Measurements from ENCODE around the gene LHX6.

GRCh38 chr9:122264360-122265148, 35.8 kb upstream of the LHX6 start, which contains the start of the genes MRRF and RBM18:
- peak; percentile 93 for TF ChIP-seq MXI1 (IDR thresholded peaks at IDR 0.05; ENCODE audit: borderline replicate concordance, low read depth, low read length)
- peak; percentile 80 for TF ChIP-seq POLR2A (IDR thresholded peaks at IDR 0.05; ENCODE audit: low read depth, low read length)
- peak; percentile 8; the same call in 1 of the 2 replicates for TF ChIP-seq RAD21 (IDR thresholded peaks at IDR 0.05; ENCODE audit: low read length)
- 0 out of 2 replicates have a peak, but pooled peaks have one; percentile 15 for TF ChIP-seq CTCF (conservative IDR thresholded peaks at IDR 0.05; ENCODE audit: low read depth, low read length)
- peak; percentile 63; the same call in 1 of the 2 replicates for TF ChIP-seq MAZ (IDR thresholded peaks at IDR 0.05; ENCODE audit: borderline replicate concordance, low read depth, low read length)
- no peak for TF ChIP-seq ELK1 (IDR thresholded peaks at IDR 0.05; ENCODE audit: borderline replicate concordance, low read depth, low read length)
- no peak; the same call in 1 of the 2 replicates for TF ChIP-seq SMC3 (IDR thresholded peaks at IDR 0.05; ENCODE audit: low read depth, low read length)
- no peak for TF ChIP-seq FOS (IDR thresholded peaks at IDR 0.05; ENCODE audit: low read depth, low read length)
